Osteoblast (primary cell): Measurements from ENCODE around the gene MAP3K14. TPM values are rescaled to one million over a fixed set of nuclear protein-coding genes. Genes with fewer than 3 reads are reported as not detected.

Experiments
- DNase-seq: peaks from one replicate; pipeline ENCODE4 v3.0.0; 2011; ENCODE audit warnings: low spot score, mixed read lengths; ENCODE audit not compliant: insufficient read length; ENCODE audit errors: missing footprints
- H2AFZ ChIP-seq: 2 replicates; pipeline ENCODE4 v1.6.0; 2011; ENCODE audit warnings: mild to moderate bottlenecking, low read length
- H3K27ac ChIP-seq: 2 replicates; pipeline ENCODE4 v1.5.1; 2011; ENCODE audit warnings: mild to moderate bottlenecking, low read depth, low read length, moderate library complexity
- H3K27me3 ChIP-seq: 2 replicates; pipeline ENCODE4 v1.6.0; 2012; ENCODE audit warnings: mild to moderate bottlenecking, control low read depth, inconsistent platforms, low read length, moderate library complexity; ENCODE audit not compliant: insufficient read depth
- H3K36me3 ChIP-seq: 2 replicates; pipeline ENCODE4 v1.5.1; 2011; ENCODE audit warnings: mild to moderate bottlenecking, low read length, control low read depth, moderate library complexity; ENCODE audit not compliant: insufficient read depth
- H3K4me1 ChIP-seq: 2 replicates; pipeline ENCODE4 v1.5.1; 2011; ENCODE audit warnings: mild to moderate bottlenecking, low read length, control low read depth, moderate library complexity; ENCODE audit not compliant: insufficient read depth
- H3K4me2 ChIP-seq: 2 replicates; pipeline ENCODE4 v1.6.0; 2011; ENCODE audit warnings: mild to moderate bottlenecking, low read length; ENCODE audit not compliant: insufficient read depth
- H3K4me3 ChIP-seq: fragments of 200-600 bp; sonication (generic); 3 replicates; pipeline ENCODE4 v1.5.1; 2012; ENCODE audit warnings: mild to moderate bottlenecking, low read length, inconsistent platforms; ENCODE audit not compliant: insufficient read depth
- H3K79me2 ChIP-seq: 2 replicates; pipeline ENCODE4 v1.6.0; 2012; ENCODE audit warnings: mild to moderate bottlenecking, low read length, control low read depth, inconsistent platforms; ENCODE audit not compliant: insufficient read depth
- H3K9me3 ChIP-seq: 2 replicates; pipeline ENCODE4 v1.5.1; 2011; ENCODE audit warnings: low read depth, low read length, control low read depth
- H4K20me1 ChIP-seq: 2 replicates; pipeline ENCODE4 v1.6.0; 2012; ENCODE audit warnings: mild to moderate bottlenecking, low read length, control low read depth; ENCODE audit not compliant: insufficient read depth
- CTCF ChIP-seq: IDR thresholded peaks from 2 replicates; pipeline ENCODE4 v1.5.1; 2011; ENCODE audit warnings: mild to moderate bottlenecking, low read depth, low read length, moderate library complexity; ENCODE audit errors: extremely low read depth
- total RNA-seq: library from RNA; depleted of rRNA; stranded (reverse); fragments of >200 nt; gene quantifications from 2 replicates; pipeline ENCODE4 v1.2.3, GENCODE V29; 2012

The MAP3K14 gene
- total RNA-seq, 1 donor, result 3.6 TPM

- Histone ChIP-seq H3K27ac (no peak overlapping the region), H4K20me1 (peaks cover 55% of the 10 kb centered on the region), H2AFZ (no peak overlapping the region), H3K9me3 (no peaks in the 10 kb centered on the region), H3K4me1 (peaks cover 4% of the 10 kb centered on the region), H3K79me2 (peaks cover 50% of the 10 kb centered on the region), H3K4me2 (no peak overlapping the region), H3K36me3 (peaks cover 92% of the 10 kb centered on the region), H3K4me3 (no peak overlapping the region), H3K27me3 (no peaks in the 10 kb centered on the region)
- peak; percentile 62 for DNase-seq
- TF ChIP-seq CTCF, result no peak
Observed at GRCh38 chr17:45287526-45288500, 29.0 kb downstream of the MAP3K14 start.

DNA sequence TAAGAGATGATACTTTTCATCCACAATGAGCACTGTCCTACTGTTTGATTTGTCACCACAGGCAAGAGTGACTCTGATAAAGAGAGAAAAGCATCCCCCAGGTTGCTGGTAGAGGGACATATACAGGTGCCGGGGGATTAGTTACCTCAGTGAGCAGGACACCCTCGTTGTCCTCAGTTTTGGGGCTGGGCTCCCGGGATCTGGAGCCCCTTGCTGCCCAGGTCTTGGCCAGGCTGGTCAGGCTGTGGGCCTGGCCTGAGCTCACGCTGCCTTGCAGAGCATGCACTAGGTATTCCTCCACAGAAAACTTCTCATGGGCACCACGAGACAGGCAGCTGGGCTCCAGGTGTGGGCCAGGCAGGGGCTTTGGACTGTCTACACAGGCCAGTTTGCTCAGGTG is 30.5 kb downstream of the MAP3K14 start:
- no peak overlapping the region for H2AFZ ChIP-seq
- no peaks in the 10 kb centered on the region for H3K27me3 ChIP-seq
- no peaks in the 10 kb centered on the region for H3K4me1 ChIP-seq
- peaks cover 93% of the 10 kb centered on the region for H3K36me3 ChIP-seq
- H3K79me2 ChIP-seq, result peaks cover 37% of the 10 kb centered on the region
- no peak overlapping the region for H3K27ac ChIP-seq
- no peak overlapping the region for H3K4me2 ChIP-seq
- DNase-seq, result peak; percentile 27
- no peak for TF ChIP-seq CTCF
- no peaks in the 10 kb centered on the region for H3K9me3 ChIP-seq
- no peak overlapping the region for H3K4me3 ChIP-seq
- H4K20me1 ChIP-seq, result peaks cover 51% of the 10 kb centered on the region

- Histone ChIP-seq H3K4me3 (no peak overlapping the region), H3K9me3 (no peaks in the 10 kb centered on the region), H4K20me1 (peaks cover 39% of the 10 kb centered on the region), H3K36me3 (peaks cover 88% of the 10 kb centered on the region), H3K79me2 (peaks cover 20% of the 10 kb centered on the region), H2AFZ (no peak overlapping the region), H3K4me1 (no peaks in the 10 kb centered on the region), H3K4me2 (no peak overlapping the region), H3K27me3 (no peaks in the 10 kb centered on the region), H3K27ac (no peak overlapping the region)
- peak; percentile 30 for TF ChIP-seq CTCF
- peak; percentile 44 for DNase-seq
Observed at GRCh38 chr17:45284176-45285140, 32.4 kb downstream of the MAP3K14 start.

DNA sequence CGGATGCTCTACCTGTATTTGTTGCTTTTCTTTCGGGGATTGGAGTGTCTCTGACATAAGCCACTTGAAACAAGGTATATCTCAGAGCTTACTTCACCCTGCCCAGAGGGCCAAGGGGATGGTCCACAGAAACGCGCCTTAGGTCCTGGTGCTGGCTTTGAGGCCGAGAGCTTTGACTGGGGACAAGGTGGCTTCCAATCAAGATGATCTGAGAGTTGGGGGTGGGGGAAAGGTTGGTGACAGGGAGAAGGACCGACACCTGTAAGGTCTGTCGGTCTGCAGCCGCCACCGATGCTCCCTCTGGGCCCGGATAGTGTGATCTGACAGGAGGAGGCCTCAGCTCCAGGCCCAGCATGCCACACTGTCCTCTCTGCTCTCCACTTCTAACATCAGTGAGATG is 33.1 kb downstream of the MAP3K14 start:
- TF ChIP-seq CTCF, result no peak
- no peak overlapping the region for H3K4me2 ChIP-seq

More for the DNA sequence above, 33.1 kb downstream of the MAP3K14 start:
- Histone ChIP-seq H3K79me2 (peaks cover 13% of the 10 kb centered on the region), H4K20me1 (peaks cover 32% of the 10 kb centered on the region), H3K36me3 (peaks cover 82% of the 10 kb centered on the region), H3K27ac (peak overlapping the region; percentile 9), H3K27me3 (no peaks in the 10 kb centered on the region), H3K4me3 (no peak overlapping the region), H2AFZ (no peak overlapping the region), H3K9me3 (no peaks in the 10 kb centered on the region), H3K4me1 (no peaks in the 10 kb centered on the region)
- peak; percentile 15 for DNase-seq
